ACC112 (cell line): Measurements from ENCODE around the gene CDK5RAP1.
"Not testable (repeated sequence)": the region's sequence is repeated elsewhere in the genome, so short reads cannot be mapped to it uniquely, and the experiment has no call there.

Experiments
- H2AFZ ChIP-seq: fragments of 200-600 bp; sonication (generic); one replicate; pipeline ENCODE4 v1.6.0; 2017; ENCODE audit warnings: antibody characterized with exemption, low read length; ENCODE audit not compliant: unreplicated experiment
- H3K27ac ChIP-seq: fragments of 200-600 bp; sonication (generic); 2 replicates; pipeline ENCODE4 v1.5.1; 2014; ENCODE audit warnings: low read depth, mild to moderate bottlenecking, antibody characterized with exemption, low read length, moderate library complexity
- H3K27me3 ChIP-seq: fragments of 200-600 bp; sonication (generic); 2 replicates; pipeline ENCODE4 v1.6.1; 2014; ENCODE audit warnings: mild to moderate bottlenecking, antibody characterized with exemption, low read length, moderate library complexity, mixed read lengths; ENCODE audit not compliant: insufficient read depth
- H3K36me3 ChIP-seq: fragments of 200-600 bp; sonication (generic); 2 replicates; pipeline ENCODE4 v1.6.1; 2016; ENCODE audit warnings: mild to moderate bottlenecking, antibody characterized with exemption, low read length, moderate library complexity, mixed read lengths; ENCODE audit not compliant: insufficient read depth
- H3K4me1 ChIP-seq: fragments of 200-600 bp; sonication (generic); one replicate; pipeline ENCODE4 v1.6.1; 2016; ENCODE audit warnings: low read length, mixed read lengths; ENCODE audit not compliant: insufficient read depth, unreplicated experiment, control insufficient read depth
- H3K4me3 ChIP-seq: fragments of 200-600 bp; sonication (generic); 2 replicates; pipeline ENCODE4 v1.5.1; 2014; ENCODE audit warnings: mild to moderate bottlenecking, low read depth, low read length
- H3K79me2 ChIP-seq: fragments of 200-600 bp; sonication (generic); one replicate; pipeline ENCODE4 v1.6.0; 2016; ENCODE audit warnings: low read length; ENCODE audit not compliant: control insufficient read depth, unreplicated experiment, insufficient read depth

The CDK5RAP1 gene

GRCh38 chr20:33401184-33401920 lies at the start of gene CDK5RAP1:
Gene CDK5RAP1, minus strand, starts transcription at chr20:33401519. Its CDS starts 4,455 bp downstream, at chr20:33397064.
- peak within 1 kb of the TSS; percentile 93 for H2AFZ ChIP-seq
- peaks cover 7% of the 10 kb centered on the region for H3K4me1 ChIP-seq
- peaks cover 52% of the 10 kb centered on the region for H3K79me2 ChIP-seq
- H3K27me3 ChIP-seq = no peaks in the 10 kb centered on the region
- H3K27ac ChIP-seq = no peak within 1 kb of the TSS
- H3K4me3 ChIP-seq = peak within 1 kb of the TSS; percentile 96
- peaks cover 3% of the 10 kb centered on the region; the same call in 1 of the 2 replicates for H3K36me3 ChIP-seq

DNA sequence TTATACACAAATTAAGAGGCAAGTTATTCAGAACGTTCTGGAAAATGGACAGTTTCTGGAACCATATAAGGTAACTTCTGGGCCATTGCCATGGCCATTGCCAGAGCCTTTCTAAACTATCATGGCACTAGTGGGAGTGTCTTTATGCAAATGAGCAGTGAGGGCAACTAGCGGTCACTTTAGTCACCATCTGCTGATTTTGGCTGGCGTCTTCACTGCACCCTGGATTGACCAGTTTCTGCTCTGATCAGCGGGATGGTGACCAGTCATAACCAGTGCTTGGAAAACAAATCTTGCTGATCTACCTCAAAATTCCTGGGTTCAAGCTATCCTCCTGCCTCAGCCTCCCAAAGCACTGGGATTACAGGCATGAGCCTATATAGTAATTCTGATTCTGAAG lies 49.5 kb upstream of the CDK5RAP1 start:
- no peaks in the 10 kb centered on the region for H3K79me2 ChIP-seq
- no peak overlapping the region for H2AFZ ChIP-seq
- no peaks in the 10 kb centered on the region for H3K27me3 ChIP-seq
- H3K27ac ChIP-seq = no peak overlapping the region
- no peaks in the 10 kb centered on the region for H3K4me1 ChIP-seq
- H3K4me3 ChIP-seq = no peak overlapping the region
- H3K36me3 ChIP-seq = no peaks in the 10 kb centered on the region

DNA sequence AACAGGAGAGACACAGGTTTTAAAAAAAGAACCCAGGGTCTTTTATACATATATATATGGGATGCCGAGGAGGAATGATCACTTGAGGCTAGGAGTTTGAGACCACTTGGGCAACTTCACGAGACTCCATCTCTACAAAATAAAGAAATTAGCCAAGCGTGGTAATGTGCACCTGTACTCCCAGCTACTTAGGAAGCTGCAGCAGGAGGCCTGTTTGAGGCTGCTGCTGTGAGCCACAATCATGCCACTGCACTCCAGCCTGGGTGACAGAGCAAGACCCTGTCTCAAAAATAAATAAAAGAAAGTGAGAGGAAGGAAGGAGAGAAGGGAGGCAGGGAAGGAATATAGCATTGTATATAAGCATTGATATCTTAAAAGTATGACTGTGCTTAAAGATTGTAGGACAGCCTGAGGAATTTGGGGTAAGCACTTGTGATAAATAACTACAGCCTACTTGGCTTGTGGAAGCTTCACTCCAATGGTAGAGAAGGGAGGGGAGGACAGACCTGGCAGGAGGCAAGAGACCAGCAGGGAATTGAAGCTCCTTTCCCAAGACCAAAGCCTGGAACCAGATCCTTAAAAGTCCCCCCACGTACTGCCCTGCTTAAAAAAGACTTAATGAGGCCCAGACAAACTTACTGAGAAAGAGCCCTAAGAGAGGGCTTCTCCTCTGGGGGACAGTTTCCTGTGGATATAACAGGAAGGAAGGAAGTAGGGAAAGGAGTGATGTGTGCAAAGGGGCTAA lies 44.7 kb upstream of the CDK5RAP1 start:
- no peaks in the 10 kb centered on the region for H3K27me3 ChIP-seq
- no peak overlapping the region for H3K27ac ChIP-seq
- no peaks in the 10 kb centered on the region for H3K79me2 ChIP-seq
- H3K4me3 ChIP-seq = no peak overlapping the region
- no peak overlapping the region for H2AFZ ChIP-seq
- H3K36me3 ChIP-seq = no peaks in the 10 kb centered on the region
- H3K4me1 ChIP-seq = peaks cover 5% of the 10 kb centered on the region

- no peaks in the 10 kb centered on the region for H3K79me2 ChIP-seq
- no peaks in the 10 kb centered on the region for H3K36me3 ChIP-seq
- H3K27ac ChIP-seq = no peak overlapping the region
- H3K27me3 ChIP-seq = no peaks in the 10 kb centered on the region
- peak overlapping the region; percentile 90 for H3K4me3 ChIP-seq
- H3K4me1 ChIP-seq = peaks cover 5% of the 10 kb centered on the region
- peak overlapping the region; percentile 79 for H2AFZ ChIP-seq
These were observed 43.7 kb upstream of the CDK5RAP1 start for GRCh38 chr20:33444797-33445560.

DNA sequence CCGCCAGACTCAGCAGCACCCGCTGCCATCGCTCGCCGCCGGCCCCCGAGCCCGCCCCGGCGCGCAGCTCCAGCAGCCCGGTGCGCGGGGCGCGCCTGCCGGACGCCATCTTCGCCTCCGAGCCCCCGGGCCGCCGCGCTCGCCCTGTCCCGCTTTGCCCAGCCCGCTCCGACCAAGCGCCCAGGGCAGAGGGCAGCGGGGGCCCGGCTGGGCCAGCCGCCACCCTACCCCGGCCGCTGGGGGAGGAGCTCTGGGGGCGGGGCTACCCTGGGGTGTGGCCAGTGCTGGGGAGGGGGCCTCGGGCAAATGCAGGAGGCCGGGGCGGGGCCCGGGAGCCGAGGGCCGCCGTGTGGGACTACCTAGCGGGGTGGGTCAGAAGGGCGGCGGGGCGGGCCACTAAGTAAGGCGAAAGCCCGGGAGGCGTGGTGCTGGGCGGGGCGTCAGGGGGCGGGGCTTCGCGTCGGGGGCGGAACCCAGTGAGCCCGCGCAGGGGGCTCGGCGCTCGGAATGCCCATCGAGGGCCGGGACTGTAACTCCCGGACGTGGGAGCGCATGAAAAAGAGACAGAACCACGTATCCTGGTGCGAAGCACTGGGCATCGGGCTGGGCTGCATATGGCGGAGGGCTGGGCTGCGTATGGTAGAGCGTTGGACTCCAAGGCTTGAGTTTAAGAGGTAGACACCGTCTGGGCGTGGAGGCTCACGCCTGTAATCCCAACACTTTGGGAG lies 42.4 kb upstream of the CDK5RAP1 start, which contains the start of gene SNTA1:
SNTA1 (minus strand) TSS at position 252 of the 728 bp plus-strand sequence; CDS start at position 109, 143 bp downstream.
- Histone ChIP-seq H2AFZ (peak within 1 kb of the TSS; percentile 90), H3K27ac (no peak within 1 kb of the TSS), H3K36me3 (no peaks in the 10 kb centered on the region), H3K4me3 (peak within 1 kb of the TSS; percentile 90), H3K4me1 (peaks cover 5% of the 10 kb centered on the region), H3K79me2 (no peaks in the 10 kb centered on the region), H3K27me3 (no peaks in the 10 kb centered on the region)

DNA sequence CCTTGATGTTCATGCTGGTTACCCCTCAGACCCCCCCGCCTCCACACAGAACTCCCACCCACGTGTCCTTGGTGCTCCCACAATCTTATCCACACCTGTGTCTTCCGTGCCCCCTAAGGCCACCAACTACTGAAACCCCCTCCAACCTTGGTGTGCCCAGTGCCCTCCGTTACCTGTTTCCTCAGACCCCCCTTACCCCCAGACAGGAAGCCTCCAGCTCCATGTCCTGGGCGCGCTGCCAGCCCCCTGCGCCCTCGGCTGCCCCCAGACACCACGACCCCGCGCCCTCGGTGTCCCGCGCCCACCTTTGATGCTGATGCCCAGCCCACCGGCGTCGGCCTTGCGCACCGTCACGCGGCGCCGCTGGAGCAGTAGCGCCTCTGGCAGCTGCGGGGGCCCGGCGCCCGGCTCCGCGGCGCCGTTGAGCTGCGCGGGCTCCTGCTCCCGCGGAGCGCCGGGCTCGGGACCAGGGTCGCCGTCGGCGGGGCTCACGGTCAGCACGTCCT lies 41.7 kb upstream of the CDK5RAP1 start:
- peak overlapping the region; percentile 90 for H3K4me3 ChIP-seq
- peaks cover 5% of the 10 kb centered on the region for H3K4me1 ChIP-seq
- H2AFZ ChIP-seq = peak overlapping the region; percentile 90
- H3K79me2 ChIP-seq = no peaks in the 10 kb centered on the region
- H3K27me3 ChIP-seq = no peaks in the 10 kb centered on the region
- H3K27ac ChIP-seq = no peak overlapping the region
- no peaks in the 10 kb centered on the region for H3K36me3 ChIP-seq

DNA sequence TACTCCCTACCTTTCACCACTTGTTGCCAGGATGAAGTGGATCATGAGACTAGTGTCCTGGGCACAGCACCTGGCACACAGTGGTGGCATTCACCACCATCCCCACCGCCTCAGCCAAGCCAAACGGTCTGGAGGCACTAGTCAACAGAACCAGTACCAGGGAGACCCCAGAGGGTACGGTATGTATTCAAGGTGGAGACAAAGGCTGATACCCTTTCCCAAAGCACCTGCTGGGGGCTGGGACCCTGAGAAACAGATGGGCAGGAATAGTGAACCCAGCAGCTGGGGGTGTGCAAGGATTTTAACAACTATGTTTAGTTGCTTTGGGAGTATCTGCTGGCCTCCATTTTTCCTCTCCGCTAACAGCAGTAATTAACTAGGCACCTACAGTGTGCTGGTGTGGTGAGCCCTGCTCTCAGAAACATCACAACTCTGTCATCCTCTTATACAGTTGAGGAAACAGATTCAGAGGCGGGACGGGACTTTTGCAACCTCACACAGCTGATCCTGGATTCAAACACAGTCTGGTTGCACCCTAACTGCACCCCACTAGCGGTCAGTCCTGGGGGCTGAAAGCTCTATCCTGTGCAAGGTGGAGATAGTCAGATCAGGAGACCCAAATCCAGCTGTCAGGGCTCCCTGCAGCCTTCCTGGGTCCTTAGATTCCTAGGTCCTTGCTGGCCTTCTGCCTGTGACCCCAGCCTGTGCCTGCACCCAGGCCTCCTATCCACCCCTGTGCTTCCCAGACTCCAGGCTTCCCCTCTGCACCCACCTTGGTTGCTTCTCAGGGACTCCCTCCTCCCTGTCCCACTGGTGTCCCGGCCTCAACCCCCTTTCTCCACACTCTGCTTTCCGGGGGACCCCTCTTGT lies 41.1 kb upstream of the CDK5RAP1 start:
- Histone ChIP-seq H3K36me3 (no peaks in the 10 kb centered on the region), H3K4me3 (peak overlapping the region; percentile 90), H2AFZ (no peak overlapping the region), H3K27ac (no peak overlapping the region), H3K27me3 (no peaks in the 10 kb centered on the region), H3K4me1 (peaks cover 11% of the 10 kb centered on the region), H3K79me2 (no peaks in the 10 kb centered on the region)

GRCh38 chr20:33441142-33441955 lies 40.0 kb upstream of the CDK5RAP1 start:
- H3K4me3 ChIP-seq = no peak overlapping the region

GRCh38 chr20:33440562-33440961 lies 39.2 kb upstream of the CDK5RAP1 start:
- not testable (repeated sequence) for H3K36me3 ChIP-seq, H2AFZ ChIP-seq, H3K27me3 ChIP-seq, H3K4me3 ChIP-seq, H3K79me2 ChIP-seq, H3K27ac ChIP-seq
- H3K4me1 ChIP-seq = peaks cover 11% of the 10 kb centered on the region

More at GRCh38 chr20:33441142-33441955, 40.0 kb upstream of the CDK5RAP1 start:
- Histone ChIP-seq H3K36me3 (no peaks in the 10 kb centered on the region), H3K4me1 (peaks cover 11% of the 10 kb centered on the region), H3K79me2 (no peaks in the 10 kb centered on the region), H3K27ac (no peak overlapping the region), H2AFZ (no peak overlapping the region), H3K27me3 (no peaks in the 10 kb centered on the region)
